ENCODE data around the gene NPR2. TPM values are rescaled to one million over a fixed set of nuclear protein-coding genes. Genes with fewer than 3 reads are reported as not detected.

NPR2 gene
- polyA plus RNA-seq, 1 donor from 2014 or later: 1.9 TPM

GRCh38 chr9:35774907-35775635 is 16.3 kb upstream of the NPR2 start:
- H3K27ac Mint-ChIP-seq: no peak overlapping the region
- H3K27me3 Mint-ChIP-seq: no peaks in the 10 kb centered on the region
- no peaks in the 10 kb centered on the region for H3K9me3 Mint-ChIP-seq
- no peak overlapping the region for H3K4me3 Mint-ChIP-seq
- peaks cover 2 to 8% (median 6%) of the 10 kb centered on the region in 3 donors for H3K4me1 Mint-ChIP-seq
- no peaks in the 10 kb centered on the region for H3K36me3 Mint-ChIP-seq

- Mint-ChIP-seq H3K36me3 (peaks cover 2% of the 10 kb centered on the region), H3K27ac (peak overlapping the region in 2 of 3 donors; percentile 78 to 83), H3K4me1 (peaks cover 2 to 8% (median 6%) of the 10 kb centered on the region in 3 donors), H3K27me3 (no peaks in the 10 kb centered on the region), H3K4me3 (no peak overlapping the region), H3K9me3 (no peaks in the 10 kb centered on the region)
Observed at GRCh38 chr9:35776018-35776417, 15.4 kb upstream of the NPR2 start.

GRCh38 chr9:35778496-35778895 is 12.9 kb upstream of the NPR2 start:
- Mint-ChIP-seq H3K4me1 (peaks cover 2 to 8% (median 6%) of the 10 kb centered on the region in 3 donors), H3K27me3 (no peaks in the 10 kb centered on the region), H3K4me3 (no peak overlapping the region), H3K36me3 (peaks cover 3% of the 10 kb centered on the region), H3K9me3 (no peaks in the 10 kb centered on the region), H3K27ac (no peak overlapping the region)

GRCh38 chr9:35781066-35781465 is 10.3 kb upstream of the NPR2 start:
- Mint-ChIP-seq H3K27me3 (no peaks in the 10 kb centered on the region), H3K27ac (no peak overlapping the region), H3K36me3 (peaks cover 6% of the 10 kb centered on the region), H3K9me3 (no peaks in the 10 kb centered on the region), H3K4me3 (no peak overlapping the region), H3K4me1 (peaks cover 0 to 1% (median 0%) of the 10 kb centered on the region in 3 donors)

GRCh38 chr9:35783418-35783817 is 8.0 kb upstream of the NPR2 start:
- Mint-ChIP-seq H3K9me3 (no peaks in the 10 kb centered on the region), H3K27me3 (no peaks in the 10 kb centered on the region), H3K27ac (no peak overlapping the region), H3K36me3 (peaks cover 6% of the 10 kb centered on the region), H3K4me3 (no peak overlapping the region), H3K4me1 (peaks cover 0 to 1% (median 0%) of the 10 kb centered on the region in 3 donors)

GRCh38 chr9:35789541-35789940 is 1.9 kb upstream of the NPR2 start:
- Mint-ChIP-seq H3K4me1 (peaks cover 0 to 6% (median 6%) of the 10 kb centered on the region in 3 donors), H3K27me3 (no peaks in the 10 kb centered on the region), H3K36me3 (peaks cover 2% of the 10 kb centered on the region), H3K27ac (no peak overlapping the region), H3K4me3 (no peak overlapping the region), H3K9me3 (no peaks in the 10 kb centered on the region)

- no peaks in the 10 kb centered on the region for H3K27me3 Mint-ChIP-seq
- H3K4me3 Mint-ChIP-seq: no peak overlapping the region
- H3K4me1 Mint-ChIP-seq: peaks cover 0 to 6% (median 6%) of the 10 kb centered on the region in 3 donors
- H3K9me3 Mint-ChIP-seq: no peaks in the 10 kb centered on the region
- peak overlapping the region in 1 of 3 donors; percentile 23 for H3K27ac Mint-ChIP-seq
- H3K36me3 Mint-ChIP-seq: no peaks in the 10 kb centered on the region
Observed at GRCh38 chr9:35790025-35790384, 1.4 kb upstream of the NPR2 start.

GRCh38 chr9:35790385-35791296 is 750 bp upstream of the NPR2 start:
- no peaks in the 10 kb centered on the region for H3K27me3 Mint-ChIP-seq
- no peak overlapping the region for H3K4me3 Mint-ChIP-seq
- peak overlapping the region in 1 of 3 donors; percentile 23 for H3K27ac Mint-ChIP-seq
- H3K36me3 Mint-ChIP-seq: no peaks in the 10 kb centered on the region
- H3K9me3 Mint-ChIP-seq: no peaks in the 10 kb centered on the region
- H3K4me1 Mint-ChIP-seq: peaks cover 0 to 6% (median 6%) of the 10 kb centered on the region in 3 donors

- Mint-ChIP-seq H3K27ac (no peak overlapping the region), H3K4me3 (no peak overlapping the region), H3K27me3 (no peaks in the 10 kb centered on the region), H3K4me1 (peaks cover 0 to 6% (median 6%) of the 10 kb centered on the region in 3 donors), H3K36me3 (no peaks in the 10 kb centered on the region), H3K9me3 (no peaks in the 10 kb centered on the region)
Observed at GRCh38 chr9:35792024-35792813, 828 bp downstream of the NPR2 start.

- no peak overlapping the region for H3K4me3 Mint-ChIP-seq
- H3K27me3 Mint-ChIP-seq: no peaks in the 10 kb centered on the region
- H3K27ac Mint-ChIP-seq: no peak overlapping the region
- no peaks in the 10 kb centered on the region for H3K36me3 Mint-ChIP-seq
- H3K9me3 Mint-ChIP-seq: no peaks in the 10 kb centered on the region
- H3K4me1 Mint-ChIP-seq: peaks cover 0 to 6% (median 5%) of the 10 kb centered on the region in 3 donors
Observed at GRCh38 chr9:35792826-35793225, 1.4 kb downstream of the NPR2 start.

GRCh38 chr9:35793461-35793860 is 2.1 kb downstream of the NPR2 start:
- no peak overlapping the region for H3K27ac Mint-ChIP-seq
- no peaks in the 10 kb centered on the region for H3K36me3 Mint-ChIP-seq
- no peak overlapping the region for H3K4me3 Mint-ChIP-seq
- H3K4me1 Mint-ChIP-seq: peaks cover 0 to 6% (median 5%) of the 10 kb centered on the region in 3 donors
- no peaks in the 10 kb centered on the region for H3K9me3 Mint-ChIP-seq
- H3K27me3 Mint-ChIP-seq: no peaks in the 10 kb centered on the region

- Mint-ChIP-seq H3K27ac (no peak overlapping the region), H3K4me1 (peaks cover 0 to 2% (median 0%) of the 10 kb centered on the region in 3 donors), H3K4me3 (no peak overlapping the region), H3K36me3 (no peaks in the 10 kb centered on the region), H3K9me3 (no peaks in the 10 kb centered on the region), H3K27me3 (no peaks in the 10 kb centered on the region)
Observed at GRCh38 chr9:35795695-35796094, 4.3 kb downstream of the NPR2 start.

GRCh38 chr9:35797311-35798109 is 6.1 kb downstream of the NPR2 start:
- Mint-ChIP-seq H3K9me3 (no peaks in the 10 kb centered on the region), H3K27me3 (no peaks in the 10 kb centered on the region), H3K4me3 (no peak overlapping the region), H3K27ac (no peak overlapping the region), H3K36me3 (peaks cover 2% of the 10 kb centered on the region), H3K4me1 (peaks cover 0 to 3% (median 0%) of the 10 kb centered on the region in 3 donors)

GRCh38 chr9:35798658-35799374 is 7.4 kb downstream of the NPR2 start:
- Mint-ChIP-seq H3K4me3 (no peak overlapping the region), H3K27me3 (no peaks in the 10 kb centered on the region), H3K4me1 (peaks cover 0 to 3% (median 0%) of the 10 kb centered on the region in 3 donors), H3K9me3 (no peaks in the 10 kb centered on the region), H3K36me3 (peaks cover 8% of the 10 kb centered on the region), H3K27ac (no peak overlapping the region)

Measured in IgD-negative memory B cell (primary cell).